Large intestine (tissue), 3 donors: ENCODE data around the gene PAX8. TPM values are rescaled to one million over a fixed set of nuclear protein-coding genes. Genes with fewer than 3 reads are reported as not detected.

Experiments
- DNase-seq, 2 donors: peaks; one replicate each; pipeline versions ENCODE4 v3.0.0 to v3.0.0-alpha.2; 2013
- H3K27ac ChIP-seq: one replicate; pipeline ENCODE4 v1.5.1; 2013; ENCODE audit warnings: low read length
- H3K27me3 ChIP-seq: 2 replicates; pipeline ENCODE4 v1.6.1; 2013; ENCODE audit warnings: low read length; ENCODE audit not compliant: control insufficient read depth, insufficient read depth
- H3K36me3 ChIP-seq: 2 replicates; pipeline ENCODE4 v1.6.1; 2013; ENCODE audit warnings: low read length; ENCODE audit not compliant: control insufficient read depth, insufficient read depth
- H3K4me1 ChIP-seq: one replicate; pipeline ENCODE4 v1.6.1; 2013; ENCODE audit warnings: low read length; ENCODE audit not compliant: control insufficient read depth, insufficient read depth
- H3K4me3 ChIP-seq: one replicate; pipeline ENCODE4 v1.5.1; 2013; ENCODE audit warnings: low read length
- H3K9me3 ChIP-seq: one replicate; pipeline ENCODE4 v1.6.1; 2013; ENCODE audit warnings: mild to moderate bottlenecking, low read depth, low read length, moderate library complexity; ENCODE audit not compliant: control insufficient read depth
- WGBS: methylation state at CpG from one replicate; pipeline ENCODE4 v1.1.5; 2013; ENCODE audit warnings: low lambda C conversion rate; ENCODE audit not compliant: insufficient coverage; 5-methylcytosine and 5-hydroxymethylcytosine counted together
- polyA plus RNA-seq: library from polyadenylated mRNA; unstranded; fragments of 120-200 nt; gene quantifications from one replicate; pipeline ENCODE4 v1.2.1, GENCODE V29; 2013

The PAX8 gene
- polyA plus RNA-seq, 1 donor = 2.1 TPM

DNA sequence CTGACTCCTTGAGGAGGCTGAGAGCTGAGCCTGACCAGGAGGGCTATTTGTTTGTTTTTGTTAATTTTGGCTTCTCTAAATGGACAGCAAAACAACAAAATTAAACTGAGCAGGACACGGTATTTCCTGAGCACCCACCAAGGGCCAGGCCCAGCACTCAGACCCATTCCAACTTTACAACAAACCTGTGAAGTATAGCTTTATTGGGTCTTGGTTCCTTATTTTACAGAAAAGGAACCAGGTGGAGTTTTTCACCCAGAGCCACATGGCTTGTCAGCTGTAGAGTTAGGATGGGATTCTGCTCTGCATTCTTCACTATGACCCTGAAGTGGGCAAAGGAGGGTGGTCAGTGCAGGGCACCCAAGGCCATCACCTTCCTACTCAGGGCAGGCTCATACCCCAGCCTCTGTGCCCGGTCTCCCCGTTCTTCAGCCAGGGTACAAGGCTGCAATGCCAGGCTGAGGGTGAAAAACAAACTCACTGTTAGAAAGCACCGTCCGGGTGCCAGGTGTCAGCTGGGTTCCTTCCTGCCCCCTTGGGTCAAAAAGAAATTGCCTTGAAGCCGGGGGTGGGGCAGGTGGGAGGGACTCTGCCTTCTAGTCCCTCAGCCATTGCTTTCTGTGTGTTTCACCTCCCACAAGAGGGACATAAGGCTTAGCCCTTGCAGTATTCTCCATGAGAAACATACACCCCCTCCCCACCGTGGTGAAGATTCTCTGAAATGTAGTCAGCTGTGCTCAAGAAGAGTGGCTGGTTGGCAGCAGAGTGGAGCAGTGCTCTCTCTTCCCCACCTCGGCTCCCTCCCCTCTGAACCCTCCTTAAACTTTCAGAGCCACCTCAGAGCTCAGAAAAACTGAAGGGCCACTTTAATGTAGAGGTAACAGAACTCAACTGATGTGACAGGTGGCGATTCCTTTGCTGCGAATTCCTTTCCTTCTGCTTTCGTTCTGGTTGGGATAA lies 102.7 kb downstream of the PAX8 start:
- Histone ChIP-seq H3K4me1 (peaks cover 12% of the 10 kb centered on the region), H3K27me3 (no peaks in the 10 kb centered on the region), H3K9me3 (no peaks in the 10 kb centered on the region), H3K27ac (no peak overlapping the region), H3K36me3 (no peaks in the 10 kb centered on the region), H3K4me3 (no peak overlapping the region)
- no peak for DNase-seq
- WGBS = 90% methylated on average over 2 of the region's 11 CpGs

DNA sequence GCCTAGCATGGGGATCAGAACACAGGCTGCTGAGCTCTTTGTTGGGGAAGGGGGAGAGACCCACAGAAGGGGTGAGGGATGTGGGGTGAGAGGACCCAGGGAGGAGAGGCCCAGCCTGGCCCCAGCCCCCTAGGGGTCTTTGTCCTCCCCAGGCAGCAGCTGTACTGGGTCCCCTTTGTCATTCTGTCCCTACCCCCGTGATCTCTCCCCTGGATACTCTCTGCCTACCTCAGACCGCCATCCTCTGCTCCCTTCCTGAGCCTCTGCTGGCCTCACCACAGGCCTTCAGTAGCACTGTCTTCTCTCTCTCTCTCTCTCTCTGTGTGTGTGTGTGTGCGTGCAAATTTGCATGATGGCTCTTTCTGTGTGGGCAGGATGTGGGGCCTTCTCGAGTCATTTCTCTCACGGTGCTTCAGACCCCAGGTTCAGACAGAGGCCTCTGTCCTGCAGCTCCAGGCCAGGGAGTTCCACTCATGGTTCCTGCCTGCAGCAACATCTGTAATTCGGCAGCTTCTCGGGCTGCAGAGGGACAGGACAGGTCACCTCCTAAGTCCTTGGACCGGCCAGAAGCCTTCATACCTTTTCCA lies 103.6 kb downstream of the PAX8 start:
- H3K4me3 ChIP-seq = no peak overlapping the region
- no CpG with 5 or more reads among the region's 8 CpGs for WGBS
- H3K36me3 ChIP-seq = no peaks in the 10 kb centered on the region
- no peak for DNase-seq
- H3K4me1 ChIP-seq = peaks cover 8% of the 10 kb centered on the region
- H3K27ac ChIP-seq = no peak overlapping the region
- H3K9me3 ChIP-seq = no peaks in the 10 kb centered on the region
- H3K27me3 ChIP-seq = no peaks in the 10 kb centered on the region

DNA sequence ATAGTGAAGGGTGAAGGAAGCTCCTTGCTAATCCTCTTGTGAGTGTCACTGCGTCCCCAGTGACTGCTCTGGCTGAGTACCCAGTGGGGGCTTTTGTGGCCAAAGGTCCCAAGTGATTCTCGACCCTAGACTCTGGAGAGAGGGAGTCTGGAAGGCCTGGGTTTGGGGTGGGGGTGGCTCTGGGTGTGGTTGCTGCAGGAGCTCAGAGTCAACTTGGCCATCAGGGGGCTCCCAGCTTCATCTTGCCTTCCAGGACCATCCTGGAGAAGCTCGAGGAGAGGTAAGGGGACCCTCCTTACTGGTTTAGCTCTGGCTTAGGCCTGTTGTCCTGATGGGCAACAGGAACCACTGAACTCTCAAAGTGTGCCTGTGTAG lies 104.4 kb downstream of the PAX8 start:
- no peaks in the 10 kb centered on the region for H3K27me3 ChIP-seq
- H3K4me3 ChIP-seq = no peak overlapping the region
- H3K27ac ChIP-seq = no peak overlapping the region
- no CpG with 5 or more reads among the region's 3 CpGs for WGBS
- peaks cover 7% of the 10 kb centered on the region for H3K4me1 ChIP-seq
- H3K36me3 ChIP-seq = no peaks in the 10 kb centered on the region
- no peak for DNase-seq
- no peaks in the 10 kb centered on the region for H3K9me3 ChIP-seq

DNA sequence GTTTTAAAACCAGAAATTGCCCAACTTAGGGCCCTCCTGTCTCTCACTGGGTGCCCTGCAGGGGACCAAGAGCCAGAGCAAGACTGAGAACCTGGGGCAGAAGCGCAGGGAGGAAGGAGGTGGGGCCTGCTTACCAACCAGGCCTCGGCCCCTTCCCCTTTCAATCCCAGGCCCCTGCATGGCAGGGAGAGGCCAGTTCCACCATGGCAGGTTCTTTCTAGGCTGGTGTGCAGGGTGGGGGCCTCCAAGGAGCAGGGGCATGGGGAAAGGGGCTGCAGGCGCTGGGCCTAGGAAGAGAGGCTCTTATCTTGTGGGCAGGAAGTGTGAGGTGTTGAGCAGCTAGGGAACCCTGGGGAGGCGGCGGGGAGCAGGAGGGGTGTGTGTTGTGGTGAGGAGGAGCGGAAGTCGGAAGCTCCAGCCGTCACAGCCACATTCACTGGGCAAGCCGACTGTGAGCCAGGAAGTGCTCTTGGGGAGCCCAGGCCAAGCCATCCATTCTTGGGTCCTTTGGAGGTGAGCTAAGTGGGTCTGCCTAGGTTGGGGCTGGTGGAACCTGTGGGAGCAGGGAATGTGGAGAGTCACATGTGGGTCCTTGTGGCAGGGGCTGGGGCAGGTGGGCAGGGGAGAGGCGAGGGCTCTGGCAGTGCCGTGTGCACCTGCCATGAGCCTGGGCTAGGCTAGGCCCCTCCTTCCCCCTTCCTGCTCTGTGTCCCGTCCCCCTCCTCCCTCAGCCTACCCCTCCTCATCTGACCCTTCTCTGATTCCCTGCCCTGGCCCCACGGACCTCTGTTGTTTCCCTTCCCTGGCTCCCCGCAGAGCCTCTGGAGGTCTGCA lies 105.0 kb downstream of the PAX8 start, which contains the start of gene PSD4:
PSD4 (plus strand) TSS at position 430 of the 834 bp plus-strand sequence. CDS start 8,486 bp downstream, outside the sequence.
- Histone ChIP-seq H3K4me1 (peaks cover 7% of the 10 kb centered on the region), H3K9me3 (no peaks in the 10 kb centered on the region), H3K27me3 (no peaks in the 10 kb centered on the region), H3K4me3 (peak within 1 kb of the TSS; percentile 13), H3K36me3 (no peaks in the 10 kb centered on the region), H3K27ac (no peak within 1 kb of the TSS)
- DNase-seq = peak in 1 of 2 donors; percentile 28
- no CpG with 5 or more reads among the region's 14 CpGs for WGBS

DNA sequence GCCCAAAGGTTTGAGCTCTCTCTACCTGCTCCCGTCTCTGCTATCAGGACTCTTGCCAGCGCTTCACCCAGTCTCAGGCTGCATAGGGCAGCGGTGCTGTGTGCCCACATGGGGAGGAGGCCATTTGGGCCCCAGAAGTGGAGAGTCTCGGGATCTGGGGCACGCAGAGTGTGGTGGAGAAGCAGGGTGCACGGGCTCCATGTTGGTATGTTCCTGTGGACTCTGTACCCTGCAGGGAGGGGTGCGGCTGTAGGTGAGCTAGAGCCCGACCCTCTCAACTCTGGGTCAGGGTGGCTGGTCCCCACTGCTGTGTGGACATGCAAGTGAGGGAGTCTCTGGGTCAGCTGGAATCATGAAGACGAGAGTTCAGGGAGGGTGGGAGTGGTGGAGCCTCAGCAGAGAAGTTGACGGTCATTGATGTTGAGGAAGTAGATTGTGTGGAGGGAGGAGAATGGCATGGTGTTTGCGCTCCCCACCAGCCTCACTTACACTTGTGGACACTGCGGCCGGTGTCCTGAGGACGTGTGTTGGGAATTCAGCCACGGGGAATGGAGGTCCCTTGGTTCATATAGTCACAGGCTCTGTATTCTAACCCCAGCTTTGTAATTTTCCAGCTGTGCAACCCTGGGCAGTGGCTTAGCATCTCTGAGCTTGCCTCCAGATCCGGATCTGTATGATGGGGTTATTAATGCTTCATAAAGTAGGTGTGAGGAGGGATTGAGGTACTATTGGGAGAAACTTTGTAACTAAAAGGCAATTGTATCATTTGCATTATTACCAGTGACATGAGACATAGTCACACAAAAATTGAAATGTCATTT lies 105.8 kb downstream of the PAX8 start:
- no peak overlapping the region for H3K4me3 ChIP-seq
- peak in 1 of 2 donors; percentile 31 for DNase-seq
- no peaks in the 10 kb centered on the region for H3K27me3 ChIP-seq
- no peaks in the 10 kb centered on the region for H3K36me3 ChIP-seq
- 100% methylated on average over 1 of the region's 16 CpGs for WGBS
- H3K9me3 ChIP-seq = no peaks in the 10 kb centered on the region
- peaks cover 10% of the 10 kb centered on the region for H3K4me1 ChIP-seq
- H3K27ac ChIP-seq = no peak overlapping the region

DNA sequence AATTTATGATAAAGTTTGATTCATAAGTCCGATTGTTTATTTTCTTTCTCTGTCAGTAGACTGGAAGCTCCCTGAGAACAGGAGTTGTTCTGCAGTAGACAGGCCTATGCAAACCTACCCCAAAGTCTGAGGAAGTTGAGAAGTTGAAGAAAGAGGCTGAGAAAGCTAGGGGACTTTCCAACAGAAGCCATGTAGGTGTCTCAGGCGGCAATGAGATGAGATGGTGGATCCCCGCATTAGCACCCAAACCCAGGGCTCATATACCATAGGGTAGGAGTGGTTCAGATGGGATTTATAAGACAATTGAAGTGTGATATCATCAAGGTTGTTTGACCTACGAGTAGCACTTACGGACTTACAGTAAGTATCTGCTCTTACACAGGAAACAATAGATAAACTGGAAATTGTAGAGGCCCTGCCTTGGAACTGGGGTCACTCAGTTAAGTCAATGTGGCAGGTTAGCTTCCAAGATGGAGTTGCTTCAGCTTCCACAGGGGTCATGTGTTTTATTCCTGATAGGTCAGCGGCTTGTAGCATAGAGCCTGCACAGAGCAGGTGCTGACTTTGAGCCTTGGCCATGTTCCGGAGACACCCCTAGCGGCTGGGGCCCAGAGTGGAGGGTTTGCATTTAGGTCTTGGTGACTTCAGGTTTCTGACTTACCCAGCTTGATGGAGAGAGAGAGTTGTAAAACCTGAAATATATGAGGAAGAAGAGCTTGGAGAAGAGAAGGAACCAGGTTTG lies 107.2 kb downstream of the PAX8 start:
- Histone ChIP-seq H3K4me3 (no peak overlapping the region), H3K27ac (no peak overlapping the region), H3K4me1 (peaks cover 23% of the 10 kb centered on the region), H3K9me3 (no peaks in the 10 kb centered on the region), H3K27me3 (no peaks in the 10 kb centered on the region), H3K36me3 (no peaks in the 10 kb centered on the region)
- DNase-seq = no peak
- 100% methylated on average over 1 of the region's 8 CpGs for WGBS

DNA sequence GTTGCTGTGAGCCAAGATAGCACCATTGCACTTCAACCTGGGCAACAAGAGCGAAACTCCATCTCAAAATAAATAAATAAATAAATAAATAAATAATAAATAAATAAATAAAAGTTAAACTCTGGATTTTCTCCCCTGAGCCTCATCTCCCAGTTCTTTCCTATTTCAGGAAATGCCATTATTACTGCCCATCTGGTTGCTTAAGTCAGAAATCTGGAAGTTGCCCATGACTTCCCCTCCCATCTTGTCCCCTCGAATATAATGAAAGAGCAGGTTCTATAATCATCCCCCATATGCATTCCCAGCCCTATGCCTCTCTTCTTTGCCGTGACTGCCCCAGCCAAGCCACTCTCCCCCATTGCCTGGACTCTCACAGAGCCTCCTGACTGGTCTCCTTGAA lies 109.1 kb downstream of the PAX8 start:
- H3K27ac ChIP-seq = no peak overlapping the region
- no peaks in the 10 kb centered on the region for H3K9me3 ChIP-seq
- H3K27me3 ChIP-seq = no peaks in the 10 kb centered on the region
- WGBS = no CpG with 5 or more reads among the region's 3 CpGs
- no peak for DNase-seq
- no peaks in the 10 kb centered on the region for H3K36me3 ChIP-seq
- H3K4me3 ChIP-seq = no peak overlapping the region
- H3K4me1 ChIP-seq = peaks cover 36% of the 10 kb centered on the region

DNA sequence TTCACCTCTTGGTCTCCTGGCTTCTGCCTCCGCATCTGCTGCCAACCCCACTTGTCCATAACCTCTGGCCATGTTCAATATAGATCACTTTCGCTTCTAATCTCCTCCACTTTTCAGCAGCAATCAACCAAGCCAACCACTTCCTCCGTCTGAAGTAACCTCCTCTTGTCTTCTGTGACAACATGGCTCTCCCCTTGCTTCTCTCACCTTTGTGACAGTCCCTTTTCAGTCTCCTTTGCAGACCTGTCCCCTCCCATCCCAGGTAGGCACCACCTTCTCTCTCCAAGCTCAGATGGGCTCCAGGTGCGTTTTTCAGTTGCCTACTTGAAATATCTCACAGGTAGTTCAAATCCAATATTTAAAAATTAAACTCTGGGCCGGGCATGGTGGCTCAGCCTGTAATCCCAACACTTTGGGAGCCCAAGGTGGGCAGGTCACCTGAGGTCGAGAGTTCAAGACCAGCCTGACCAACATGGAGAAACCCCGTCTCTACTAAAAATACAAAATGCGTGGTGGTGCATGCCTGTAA lies 109.7 kb downstream of the PAX8 start:
- DNase-seq = no peak
- H3K27ac ChIP-seq = no peak overlapping the region
- no peak overlapping the region for H3K4me3 ChIP-seq
- WGBS = 80% methylated on average over 1 of the region's 8 CpGs
- H3K36me3 ChIP-seq = no peaks in the 10 kb centered on the region
- no peaks in the 10 kb centered on the region for H3K27me3 ChIP-seq
- H3K4me1 ChIP-seq = peaks cover 41% of the 10 kb centered on the region
- H3K9me3 ChIP-seq = no peaks in the 10 kb centered on the region

DNA sequence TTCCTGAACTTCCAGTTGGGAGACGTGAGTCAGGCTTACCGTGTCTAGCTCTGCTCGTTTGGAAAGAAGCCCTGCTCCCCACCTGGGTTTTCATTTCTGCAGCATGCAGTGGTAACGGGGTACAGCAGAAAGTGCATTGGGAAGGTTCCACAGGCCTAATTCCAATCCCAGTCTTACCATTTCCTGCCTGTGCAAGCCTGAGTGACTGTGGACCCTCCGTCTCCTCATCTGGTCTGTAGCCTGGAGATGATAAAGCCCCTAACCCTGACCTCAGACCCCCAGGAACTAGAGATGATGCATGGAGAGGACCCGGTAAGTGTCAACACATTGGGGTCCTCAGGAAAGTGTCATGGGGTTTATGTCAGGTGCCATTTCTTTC lies 110.8 kb downstream of the PAX8 start:
- H3K4me1 ChIP-seq = peaks cover 40% of the 10 kb centered on the region
- 100% methylated on average over 1 of the region's 6 CpGs for WGBS
- H3K27ac ChIP-seq = peak overlapping the region; percentile 93
- no peaks in the 10 kb centered on the region for H3K36me3 ChIP-seq
- no peak overlapping the region for H3K4me3 ChIP-seq
- no peaks in the 10 kb centered on the region for H3K9me3 ChIP-seq
- peak in 1 of 2 donors; percentile 14 for DNase-seq
- H3K27me3 ChIP-seq = no peaks in the 10 kb centered on the region
